Right renal cortex interstitium (tissue), 3 donors: Measurements from ENCODE around the gene GPR152. TPM values are rescaled to one million over a fixed set of nuclear protein-coding genes. Genes with fewer than 3 reads are reported as not detected.

ENCODE experiments used
- DNase-seq, 3 donors: peaks; one replicate each; pipeline ENCODE4 v3.0.0-alpha.2; 2013; ENCODE audit warnings: low read depth in 3 of 3, low spot score in 2 of 3
- polyA plus RNA-seq, 3 donors: library from polyadenylated mRNA; unstranded; fragments of 120-200 nt; gene quantifications; one replicate each; pipeline ENCODE4 v1.2.1, GENCODE V29; 2013; ENCODE audit not compliant: insufficient read length in 3 of 3

GPR152 gene
- not detected for polyA plus RNA-seq

- no peak for DNase-seq
Measured at GRCh38 chr11:67452141-67452952, at the start of gene GPR152. TSS of gene GPR152 (minus strand) at chr11:67452729. CDS start at chr11:67452724, 5 bp downstream.

GRCh38 chr11:67501854-67502253, 49.3 kb upstream of the GPR152 start:
- no peak for DNase-seq

GRCh38 chr11:67500831-67501715, 48.5 kb upstream of the GPR152 start:
- DNase-seq = no peak

- no peak for DNase-seq
Measured at GRCh38 chr11:67500484-67500821, 47.9 kb upstream of the GPR152 start.

- DNase-seq = no peak
Measured at GRCh38 chr11:67499808-67500483, 47.4 kb upstream of the GPR152 start.

GRCh38 chr11:67498544-67498972, 46.0 kb upstream of the GPR152 start:
- no peak for DNase-seq

- DNase-seq = no peak
Measured at GRCh38 chr11:67497656-67498291, 45.2 kb upstream of the GPR152 start.

GRCh38 chr11:67496113-67496512, 43.6 kb upstream of the GPR152 start:
- no peak for DNase-seq

- no peak for DNase-seq
Measured at GRCh38 chr11:67495234-67496005, 42.9 kb upstream of the GPR152 start.

- DNase-seq = no peak
Measured at GRCh38 chr11:67494371-67495233, 42.1 kb upstream of the GPR152 start.

GRCh38 chr11:67493548-67494370, 41.2 kb upstream of the GPR152 start:
- DNase-seq = no peak

- DNase-seq = no peak
Measured at GRCh38 chr11:67492801-67493547, 40.4 kb upstream of the GPR152 start.

GRCh38 chr11:67492069-67492727, 39.7 kb upstream of the GPR152 start:
- DNase-seq = no peak

- no peak for DNase-seq
Measured at GRCh38 chr11:67491276-67492068, 38.9 kb upstream of the GPR152 start.

GRCh38 chr11:67490727-67491065, 38.2 kb upstream of the GPR152 start:
- DNase-seq = no peak
